Tibial nerve (tissue), 4 donors: ENCODE data around the gene GCN1. TPM values are rescaled to one million over a fixed set of nuclear protein-coding genes. Genes with fewer than 3 reads are reported as not detected.

Source experiments
- DNase-seq, 2 donors: peaks; one replicate each; pipeline ENCODE4 v3.0.0-alpha.2; 2019; ENCODE audit warnings: low spot score in 2 of 2
- H3K27ac ChIP-seq, 4 donors: fragments of 200-600 bp; sonication (generic) in 3 of 4; one replicate each; pipeline ENCODE4 v1.5.1; 2017 to 2019; ENCODE audit warnings: mild to moderate bottlenecking in 1 of 4
- H3K27me3 ChIP-seq, 2 donors: fragments of 200-600 bp; sonication (generic) in 1 of 2; one replicate each; pipeline versions ENCODE4 v1.5.1 to v1.6.0; 2017 to 2019
- H3K36me3 ChIP-seq, 3 donors: fragments of 200-600 bp; sonication (generic); one replicate each; pipeline ENCODE4 v1.5.1; 2018 to 2019
- H3K4me1 ChIP-seq, 4 donors: fragments of 200-600 bp; sonication (generic) in 3 of 4; one replicate each; pipeline ENCODE4 v1.5.1; 2017 to 2019
- H3K4me3 ChIP-seq, 4 donors: fragments of 200-600 bp; sonication (generic) in 3 of 4; one replicate each; pipeline ENCODE4 v1.5.1; 2017 to 2019; ENCODE audit warnings: mild to moderate bottlenecking in 1 of 4, moderate library complexity in 1 of 4
- H3K9me3 ChIP-seq, 4 donors: fragments of 200-600 bp; sonication (generic) in 3 of 4; one replicate each; pipeline ENCODE4 v1.5.1; 2017 to 2019
- CTCF ChIP-seq, 5 experiments: fragments of 200-600 bp in 3 of 5; fragments of 450-650 bp in 2 of 5; sonication (generic) in 3 of 5; IDR thresholded peaks; one replicate each; pipeline ENCODE4 v1.5.1; 2016 to 2019; ENCODE audit warnings: antibody characterized with exemption in 5 of 5, mild to moderate bottlenecking in 3 of 5, moderate library complexity in 2 of 5
- EP300 ChIP-seq, 2 donors: sonication (generic); formaldehyde crosslinking; IDR thresholded peaks; one replicate each; pipeline ENCODE4 v1.6.1; 2017; ENCODE audit warnings: antibody characterized with exemption in 2 of 2, mild to moderate bottlenecking in 1 of 2
- POLR2A ChIP-seq, 2 donors: fragments of 450-650 bp; IDR thresholded peaks; one replicate each; pipeline ENCODE4 v1.6.1; 2017; ENCODE audit warnings: antibody characterized with exemption in 2 of 2, mild to moderate bottlenecking in 2 of 2, moderate library complexity in 2 of 2
- WGBS, 2 donors: methylation state at CpG; one replicate each; pipeline ENCODE4 v1.1.5; 2018; 5-methylcytosine and 5-hydroxymethylcytosine counted together
- small RNA-seq: library from RNA; depleted of rRNA; stranded (forward); fragments of <200 nt; gene quantifications from one replicate; pipeline ENCODE3, GENCODE V24; 2016
- total RNA-seq, 4 donors: library from RNA; depleted of rRNA; stranded (reverse); fragments of >200 nt; gene quantifications; one replicate each; pipeline ENCODE4 v1.1.0, GENCODE V29; 2016

Gene GCN1
- total RNA-seq, 4 donors from 2014 or later: 44.6 to 138 (median 106) TPM

- DNase-seq: no peak
- Histone ChIP-seq H3K9me3 (no peaks in the 10 kb centered on the region), H3K36me3 (no peaks in the 10 kb centered on the region), H3K27ac (no peak overlapping the region), H3K27me3 (no peaks in the 10 kb centered on the region), H3K4me1 (no peaks in the 10 kb centered on the region), H3K4me3 (no peak overlapping the region)
- 63 to 71% methylated on average over 5 of the region's 5 CpGs for WGBS, 2 donors
- TF ChIP-seq EP300 (IDR thresholded peaks at IDR 0.05) (no peak), CTCF (IDR thresholded peaks at IDR 0.05) (no peak), POLR2A (IDR thresholded peaks at IDR 0.05) (no peak)
Observed at GRCh38 chr12:120078868-120079267, 115.6 kb downstream of the GCN1 start.

- H3K27me3 ChIP-seq: no peaks in the 10 kb centered on the region
- H3K4me3 ChIP-seq: no peak overlapping the region
- H3K4me1 ChIP-seq: no peaks in the 10 kb centered on the region
- H3K27ac ChIP-seq: no peak overlapping the region
- H3K9me3 ChIP-seq: no peaks in the 10 kb centered on the region
- DNase-seq: no peak
- no peaks in the 10 kb centered on the region for H3K36me3 ChIP-seq
- TF ChIP-seq EP300 (IDR thresholded peaks at IDR 0.05): no peak
- TF ChIP-seq CTCF (IDR thresholded peaks at IDR 0.05): no peak
- TF ChIP-seq POLR2A (IDR thresholded peaks at IDR 0.05): no peak
- WGBS, 2 donors: 86 to 88% methylated on average over 6 of the region's 6 CpGs
Observed at GRCh38 chr12:120077260-120077659, 117.3 kb downstream of the GCN1 start.

Small RNA genes lying within 50 kb of the gene (small RNA-seq; reads per million reads assigned to genes)
- gene MIR4498: not detected

Other genes starting within 250 kb of the GCN1 start
- gene BICDL1, start 205.5 kb downstream of the GCN1 start, total RNA-seq: 1 to 10 TPM in 2 of 4 donors, under 1 TPM in 1, not detected in 1; 0.66 to 1.5 (median 1.4) TPM
- 10 to 100 TPM; 22.8 to 30.8 (median 26.2) TPM for gene RAB35, start 78.0 kb downstream of the GCN1 start, total RNA-seq
- gene RPLP0, start 6.4 kb upstream of the GCN1 start, total RNA-seq: 1,000 to 10,000 TPM; 1,234 to 2,921 (median 1,418) TPM
- 100 to 1,000 TPM; 217 to 428 (median 330) TPM for gene PXN, start 71.0 kb upstream of the GCN1 start, total RNA-seq
- gene RNU4-2, start 97.2 kb upstream of the GCN1 start, total RNA-seq: under 1 TPM; under 0.01 TPM
- gene RNU4-1, start 98.5 kb upstream of the GCN1 start, total RNA-seq: under 1 TPM in 3 of 4 donors, not detected in 1; under 0.01 TPM
- 1 to 10 TPM in 3 of 4 donors, under 1 TPM in 1; 0.87 to 5.7 (median 1.9) TPM for gene SIRT4, start 107.6 kb upstream of the GCN1 start, total RNA-seq
- 10 to 100 TPM in 1 of 4 donors, not detected in 3; 11.4 TPM for gene PLA2G1B, start 133.1 kb upstream of the GCN1 start, total RNA-seq
- 1 to 10 TPM in 1 of 4 donors, under 1 TPM in 2, not detected in 1; 0.22 to 1.2 (median 0.59) TPM for gene MSI1, start 174.4 kb upstream of the GCN1 start, total RNA-seq
- gene COX6A1, start 243.4 kb upstream of the GCN1 start, total RNA-seq: 100 to 1,000 TPM; 458 to 661 (median 570) TPM